ENCODE results near the gene TOM1L2.

Gene TOM1L2

GRCh38 chr17:17972126-17972951 lies at the start of gene TOM1L2, which contains the start of gene DRC3:
Gene TOM1L2 (minus strand): TSS chr17:17972400. CDS start chr17:17972313, 87 bp downstream.
Gene DRC3 (plus strand): TSS chr17:17972862. CDS start chr17:17977599, 4,737 bp downstream.
- FAIRE-seq (peak; percentile 99), DNase-seq (ENCODE audit: low spot score) (peak; percentile 99)

GRCh38 chr17:18021372-18021771 lies 49.2 kb upstream of the TOM1L2 start:
- no peak for DNase-seq (ENCODE audit: low spot score)
- no peak for FAIRE-seq

- no peak for DNase-seq (ENCODE audit: low spot score)
- no peak for FAIRE-seq
Observed at GRCh38 chr17:18020971-18021370, 48.8 kb upstream of the TOM1L2 start.

GRCh38 chr17:18019838-18020154 lies 47.6 kb upstream of the TOM1L2 start:
- DNase-seq (ENCODE audit: low spot score) (no peak), FAIRE-seq (no peak)

GRCh38 chr17:18018411-18018921 lies 46.3 kb upstream of the TOM1L2 start:
- DNase-seq (ENCODE audit: low spot score): no peak
- FAIRE-seq: no peak

GRCh38 chr17:18017958-18018357 lies 45.8 kb upstream of the TOM1L2 start:
- no peak for DNase-seq (ENCODE audit: low spot score)
- no peak for FAIRE-seq

- DNase-seq (ENCODE audit: low spot score): no peak
- FAIRE-seq: no peak
Observed at GRCh38 chr17:18016426-18016825, 44.2 kb upstream of the TOM1L2 start.

GRCh38 chr17:18015593-18015992 lies 43.4 kb upstream of the TOM1L2 start:
- DNase-seq (ENCODE audit: low spot score) (no peak), FAIRE-seq (no peak)

- FAIRE-seq (no peak), DNase-seq (ENCODE audit: low spot score) (no peak)
Observed at GRCh38 chr17:18014006-18014405, 41.8 kb upstream of the TOM1L2 start.

- FAIRE-seq (no peak), DNase-seq (ENCODE audit: low spot score) (no peak)
Observed at GRCh38 chr17:18011286-18011685, 39.1 kb upstream of the TOM1L2 start.

- DNase-seq (ENCODE audit: low spot score) (no peak), FAIRE-seq (no peak)
Observed at GRCh38 chr17:18009609-18010420, 37.6 kb upstream of the TOM1L2 start.

GRCh38 chr17:18008496-18009268 lies 36.5 kb upstream of the TOM1L2 start:
- DNase-seq (ENCODE audit: low spot score) (no peak), FAIRE-seq (no peak)

GRCh38 chr17:18006495-18007239 lies 34.5 kb upstream of the TOM1L2 start:
- FAIRE-seq (no peak), DNase-seq (ENCODE audit: low spot score) (no peak)

- FAIRE-seq: no peak
Observed at GRCh38 chr17:18005496-18005895, 33.3 kb upstream of the TOM1L2 start.

GRCh38 chr17:18004884-18005305 lies 32.7 kb upstream of the TOM1L2 start:
- no peak for FAIRE-seq
- DNase-seq (ENCODE audit: low spot score): no peak

More at GRCh38 chr17:18005496-18005895, 33.3 kb upstream of the TOM1L2 start:
- DNase-seq (ENCODE audit: low spot score): no peak

GRCh38 chr17:18004345-18004744 lies 32.1 kb upstream of the TOM1L2 start:
- FAIRE-seq (no peak), DNase-seq (ENCODE audit: low spot score) (no peak)

GRCh38 chr17:18002171-18002570 lies 30.0 kb upstream of the TOM1L2 start:
- FAIRE-seq (no peak), DNase-seq (ENCODE audit: low spot score) (no peak)

GRCh38 chr17:18000030-18000408 lies 27.8 kb upstream of the TOM1L2 start:
- no peak for DNase-seq (ENCODE audit: low spot score)
- peak; percentile 67 for FAIRE-seq

GRCh38 chr17:17999364-18000029 lies 27.3 kb upstream of the TOM1L2 start:
- FAIRE-seq: no peak
- DNase-seq (ENCODE audit: low spot score): no peak

GRCh38 chr17:17998934-17999333 lies 26.7 kb upstream of the TOM1L2 start:
- FAIRE-seq: no peak

More at GRCh38 chr17:17998934-17999333, 26.7 kb upstream of the TOM1L2 start:
- DNase-seq (ENCODE audit: low spot score): no peak

Data from urothelium cell line (cell line).